Kidney (tissue), 14 donors: Measurements from ENCODE around the gene STX17. TPM values are rescaled to one million over a fixed set of nuclear protein-coding genes. Genes with fewer than 3 reads are reported as not detected.

ENCODE experiments used
- DNase-seq, 5 donors: peaks; one replicate each; pipeline ENCODE4 v3.0.0-alpha.2; 2013 to 2020
- FAIRE-seq: peaks from 2 replicates; lab custom pipeline; 2012; peaks lifted over from hg19 to GRCh38; lab: Jason Lieb, UNC
- H3K27ac ChIP-seq, 2 donors: one replicate each; pipeline ENCODE4 v1.7.0; 2013; ENCODE audit warnings: low read depth in 2 of 2, low read length in 2 of 2, inconsistent platforms in 1 of 2
- H3K27me3 ChIP-seq: one replicate; pipeline ENCODE4 v1.7.1; 2013; ENCODE audit warnings: low read length, inconsistent platforms; ENCODE audit not compliant: control insufficient read depth, insufficient read depth
- H3K36me3 ChIP-seq, 3 donors: one replicate each; pipeline versions ENCODE4 v1.7.0 to v1.7.1; 2013; ENCODE audit warnings: low read length in 3 of 3, control low read depth in 1 of 3, inconsistent platforms in 1 of 3; ENCODE audit not compliant: insufficient read depth in 3 of 3, control insufficient read depth in 2 of 3
- H3K4me1 ChIP-seq, 3 donors: one replicate each; pipeline versions ENCODE4 v1.7.0 to v1.7.1; 2013; ENCODE audit warnings: low read length in 3 of 3, inconsistent platforms in 1 of 3, low read depth in 1 of 3; ENCODE audit not compliant: control insufficient read depth in 2 of 3, insufficient read depth in 2 of 3
- H3K4me3 ChIP-seq, 3 donors: one replicate each; pipeline versions ENCODE4 v1.7.0 to v1.8.1; 2013; ENCODE audit warnings: low read length in 3 of 3, control low read depth in 1 of 3, inconsistent platforms in 1 of 3
- H3K9ac ChIP-seq, 3 donors: one replicate each; pipeline versions ENCODE4 v1.7.0 to v1.7.1; 2013; ENCODE audit warnings: low read length in 3 of 3, control low read depth in 1 of 3, inconsistent platforms in 1 of 3
- H3K9me3 ChIP-seq, 3 donors: one replicate each; pipeline versions ENCODE4 v1.7.0 to v1.7.1; 2013; ENCODE audit warnings: low read length in 3 of 3, control low read depth in 1 of 3, inconsistent platforms in 1 of 3; ENCODE audit not compliant: control insufficient read depth in 2 of 3, insufficient read depth in 1 of 3
- CTCF ChIP-seq: IDR thresholded peaks from 3 replicates; pipeline ENCODE4 v1.5.1; 2012; ENCODE audit warnings: mild to moderate bottlenecking, moderate library complexity, borderline replicate concordance; ENCODE audit not compliant: insufficient read depth; ENCODE audit errors: extremely low read depth
- intact Hi-C: fragments of 100-400 bp; cut with DNase I; formaldehyde crosslinking; loops from one replicate; pipeline ENCODE4 v1.11.1; 2022
- polyA plus RNA-seq: library from polyadenylated mRNA; stranded (reverse); fragments of 350-450 nt; fragmentation: Illumina TruSeq; extraction: RNeasy Lipid Tissue Mini Kit (QIAGEN cat#74804); gene quantifications from one replicate; pipeline ENCODE4 v1.2.3, GENCODE V29; 2014; ENCODE audit warnings: low read depth, low replicate concordance; ENCODE audit not compliant: insufficient read depth
- total RNA-seq: library from RNA; stranded (reverse); fragmentation: NEBNext Ultra II Directional; extraction: Animal tissue kit (Norgen Biotek cat#: 25700); gene quantifications from one replicate; pipeline ENCODE4 v1.2.1, GENCODE V29; 2021
- donor health status: control.
- donor health status: control.
- donor health status: control.
- donor health status: control.
- donor health status: control.
- donor health status: DM: yes; HTN: yes; CAD: no.
- donor health status: Normal renal cell carcinoma (clear cell type).

The STX17 gene
- total and polyA plus RNA-seq, 2 donors from 2014 or later, result 5.2 to 39.7 TPM

- Histone ChIP-seq H3K36me3 (peaks cover 15 to 30% (median 19%) of the 10 kb centered on the region in 3 donors), H3K4me3 (no peak overlapping the region), H3K9me3 (no peaks in the 10 kb centered on the region), H3K9ac (no peak overlapping the region), H3K27me3 (no peaks in the 10 kb centered on the region), H3K27ac (no peak overlapping the region), H3K4me1 (no peaks in the 10 kb centered on the region)
- intact Hi-C loops, result no loop called here
- no peak for FAIRE-seq
- DNase-seq, result no peak
- no peak for TF ChIP-seq CTCF
These were observed 11.7 kb downstream of the STX17 start for GRCh38 chr9:99918134-99918533.

GRCh38 chr9:99919930-99920329, 13.5 kb downstream of the STX17 start:
- intact Hi-C loops, result no loop called here
- Histone ChIP-seq H3K9ac (no peak overlapping the region), H3K27ac (no peak overlapping the region), H3K9me3 (no peaks in the 10 kb centered on the region), H3K4me1 (no peaks in the 10 kb centered on the region), H3K36me3 (peaks cover 15 to 39% (median 24%) of the 10 kb centered on the region in 3 donors), H3K4me3 (no peak overlapping the region), H3K27me3 (no peaks in the 10 kb centered on the region)
- TF ChIP-seq CTCF, result no peak
- no peak for DNase-seq
- FAIRE-seq, result no peak

GRCh38 chr9:99921875-99922710, 15.6 kb downstream of the STX17 start:
- FAIRE-seq, result no peak
- Histone ChIP-seq H3K9me3 (peaks cover 0 to 8% (median 2%) of the 10 kb centered on the region in 3 donors), H3K9ac (no peak overlapping the region), H3K27me3 (no peaks in the 10 kb centered on the region), H3K36me3 (peaks cover 15 to 29% (median 18%) of the 10 kb centered on the region in 3 donors), H3K27ac (no peak overlapping the region), H3K4me3 (no peak overlapping the region), H3K4me1 (no peaks in the 10 kb centered on the region)
- no peak for DNase-seq
- intact Hi-C loops, result no loop called here
- no peak for TF ChIP-seq CTCF
